HG03103 (cell line): ENCODE data around the gene RNF213.
"Not testable (repeated sequence)": the region's sequence is repeated elsewhere in the genome, so short reads cannot be mapped to it uniquely, and the experiment has no call there.

Experiments
- ATAC-seq: cut with Tn5 transposase; IDR thresholded peaks from one replicate; pipeline ENCODE4 v1.9.1; 2021; ENCODE audit warnings: low read depth; ENCODE audit not compliant: unreplicated experiment

The RNF213 gene

GRCh38 chr17:80384078-80384960 is 123.7 kb downstream of the RNF213 start:
- ATAC-seq: no peak

GRCh38 chr17:80385046-80385445 is 124.4 kb downstream of the RNF213 start:
- ATAC-seq: no peak

DNA sequence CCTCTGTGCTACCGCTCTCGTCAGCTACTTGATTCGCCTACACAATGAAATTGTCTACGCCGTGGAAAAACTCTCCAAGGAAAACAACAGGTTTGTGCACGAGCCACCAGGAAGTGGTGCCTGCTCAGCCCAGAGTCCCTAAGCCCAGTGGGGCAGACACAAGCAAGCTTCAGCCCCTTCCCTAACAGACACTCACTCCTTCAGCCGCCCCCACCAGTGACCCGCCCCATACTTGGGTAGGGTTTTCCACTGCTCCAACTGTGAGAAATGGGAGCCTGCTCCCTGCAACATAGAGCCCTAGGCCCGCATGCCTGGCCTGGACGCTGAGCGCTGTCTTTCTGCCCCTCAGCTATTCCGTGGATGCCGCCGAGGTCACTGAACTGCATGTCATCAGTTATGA is 125.7 kb downstream of the RNF213 start:
- ATAC-seq: no peak

- no peak for ATAC-seq
Measured at GRCh38 chr17:80387071-80387470, 126.4 kb downstream of the RNF213 start.

GRCh38 chr17:80388175-80388574 is 127.5 kb downstream of the RNF213 start:
- ATAC-seq: no peak

DNA sequence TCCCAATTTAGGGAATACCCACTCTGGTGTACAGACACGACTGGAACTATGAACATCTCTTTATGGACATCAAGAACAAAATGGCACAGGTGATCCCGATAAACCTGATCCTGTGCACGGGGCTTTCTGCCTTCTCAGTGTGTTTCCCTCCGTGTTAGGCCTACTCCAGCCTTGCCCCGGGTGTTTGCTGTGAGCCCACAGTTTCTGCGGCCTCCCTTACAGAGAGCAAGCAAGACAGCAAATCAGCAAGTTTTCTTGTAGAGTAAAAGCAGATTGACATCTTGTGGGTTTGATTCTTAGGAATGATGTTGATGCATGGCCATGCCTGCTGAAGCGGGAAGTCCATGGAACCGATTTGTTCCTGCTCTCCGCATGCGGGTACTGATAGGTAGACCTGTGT is 127.9 kb downstream of the RNF213 start:
- no peak for ATAC-seq

- no peak for ATAC-seq
Measured at GRCh38 chr17:80389011-80389995, 128.7 kb downstream of the RNF213 start.

DNA sequence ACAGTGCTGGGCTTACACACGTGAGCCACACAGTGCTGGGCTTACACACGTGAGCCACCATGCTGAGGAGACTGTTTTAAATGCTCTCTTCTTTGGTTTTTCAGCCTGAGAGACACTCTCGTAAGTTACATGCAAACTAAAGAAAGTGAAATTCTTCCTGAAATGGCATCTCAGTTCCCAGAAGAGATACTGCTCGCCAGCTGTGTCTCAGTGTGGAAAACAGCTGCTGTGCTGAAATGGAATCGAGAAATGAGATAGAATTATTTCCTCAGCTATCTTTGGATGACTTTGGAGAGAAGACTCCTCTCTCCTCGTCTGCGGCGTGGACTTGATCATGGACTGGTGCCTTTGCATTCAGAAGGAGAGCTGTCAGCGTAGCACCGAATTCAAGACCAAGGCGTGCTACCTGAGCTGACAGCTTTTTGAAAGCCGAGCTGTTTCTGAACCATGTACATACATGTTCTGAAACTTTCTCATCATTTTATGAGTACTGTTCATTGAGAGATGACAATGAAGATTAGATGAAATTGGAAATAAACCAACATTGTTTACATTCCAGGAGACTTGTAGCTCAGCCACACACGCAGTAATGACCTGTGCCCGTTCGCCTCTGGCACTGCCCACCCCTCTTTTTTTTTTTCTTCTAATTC is 132.7 kb downstream of the RNF213 start:
- no peak for ATAC-seq

DNA sequence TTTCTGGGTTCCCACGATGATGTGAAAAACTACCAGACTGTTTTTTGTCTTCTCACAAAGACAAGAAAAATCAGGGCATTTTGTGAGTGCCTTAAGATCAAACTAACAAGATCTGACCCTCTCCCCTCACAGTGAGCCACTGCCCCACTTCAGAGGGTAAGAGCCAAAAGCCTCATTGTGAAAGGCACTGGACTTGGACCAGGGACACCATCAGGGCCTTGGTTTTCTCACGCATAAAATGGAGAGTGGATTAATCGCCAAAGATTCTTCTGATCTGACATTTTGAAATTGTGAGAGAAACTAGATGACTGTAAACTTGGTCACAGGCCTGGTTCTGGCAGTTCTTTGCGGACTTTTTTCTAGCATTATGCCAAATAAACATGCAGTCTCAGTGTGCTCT is 133.3 kb downstream of the RNF213 start:
- no peak for ATAC-seq

GRCh38 chr17:80394629-80395216 is 134.1 kb downstream of the RNF213 start:
- ATAC-seq: no peak

GRCh38 chr17:80395402-80396151 is 134.9 kb downstream of the RNF213 start:
- no peak for ATAC-seq

DNA sequence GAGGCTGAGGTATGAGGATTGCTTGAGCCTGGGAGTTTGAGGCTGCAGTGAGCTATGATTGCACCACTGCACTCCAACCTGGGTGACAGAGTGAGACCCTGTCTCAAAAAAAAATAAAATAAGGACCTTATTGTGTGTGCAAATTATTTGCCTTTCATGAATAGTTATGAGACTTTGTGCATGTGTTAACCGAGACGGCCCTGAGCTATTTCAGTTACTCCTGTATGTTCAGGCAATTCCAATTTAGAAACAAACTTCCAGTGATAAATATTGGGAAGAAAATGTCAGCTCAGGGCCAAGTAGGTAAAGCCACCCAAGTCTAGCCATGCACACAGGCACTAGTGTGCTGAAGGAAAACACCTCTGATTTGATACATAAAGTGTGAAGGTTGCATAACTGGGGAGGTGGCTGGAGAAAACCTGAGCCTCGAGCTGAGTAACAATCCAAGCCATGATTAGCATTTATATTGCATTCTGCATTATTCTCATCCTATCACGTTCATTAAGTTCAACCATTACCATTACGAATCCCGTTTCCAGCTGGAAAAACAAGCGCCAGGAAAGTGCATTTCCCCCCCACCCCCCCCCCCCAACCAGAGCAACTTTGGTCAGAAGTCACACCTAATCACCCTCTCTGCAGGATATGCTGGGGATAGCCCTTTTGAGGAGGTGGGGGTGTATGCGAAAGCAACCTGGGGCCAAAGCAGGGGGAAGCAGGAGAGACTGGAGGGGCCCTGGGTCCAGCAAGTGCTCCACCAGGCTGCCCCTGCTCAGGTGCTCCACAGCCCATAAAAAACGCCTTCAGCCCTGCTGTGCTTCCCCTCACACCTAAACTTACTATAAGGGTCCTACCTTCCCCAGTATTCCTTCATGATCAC is 135.7 kb downstream of the RNF213 start:
- ATAC-seq: no peak

DNA sequence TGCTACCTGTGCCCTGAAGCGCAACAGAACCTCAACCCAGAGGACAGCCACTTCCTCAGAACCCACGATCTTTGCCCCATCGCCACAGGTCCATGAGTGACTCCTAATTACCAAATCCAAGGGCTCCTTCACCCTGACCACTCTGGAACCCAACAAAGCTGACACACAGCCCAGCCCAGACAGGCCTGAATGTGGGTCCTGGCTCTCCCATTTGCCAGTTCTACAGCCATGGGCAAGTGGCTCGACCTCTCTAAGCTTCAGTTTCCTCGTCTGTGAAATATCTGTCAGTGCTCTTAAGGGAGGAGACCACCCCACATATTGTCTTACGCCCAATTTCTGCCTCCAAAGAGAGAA is 136.4 kb downstream of the RNF213 start:
- ATAC-seq: no peak

DNA sequence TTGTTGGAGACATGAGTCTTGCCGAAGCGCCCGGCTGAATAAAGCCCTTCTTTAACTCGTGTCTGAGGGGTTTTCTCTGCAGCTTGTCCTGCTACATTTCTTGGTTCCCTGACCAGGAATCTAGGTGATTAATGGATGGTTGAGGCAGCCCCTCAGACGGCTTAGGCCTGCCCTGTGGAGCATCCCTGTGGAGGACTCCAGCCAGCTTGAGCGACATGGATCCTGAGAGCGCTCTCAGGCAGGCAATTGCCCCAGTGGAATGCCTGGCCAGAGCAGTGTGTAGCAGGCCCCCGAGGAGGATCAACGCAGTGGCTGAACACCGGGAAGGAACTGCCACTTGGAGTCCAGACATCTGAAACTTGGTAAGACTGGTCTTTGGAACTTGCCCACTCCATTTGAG is 137.0 kb downstream of the RNF213 start:
- ATAC-seq: no peak

- not testable (repeated sequence) for ATAC-seq
Measured at GRCh38 chr17:80401086-80401485, 140.4 kb downstream of the RNF213 start.

DNA sequence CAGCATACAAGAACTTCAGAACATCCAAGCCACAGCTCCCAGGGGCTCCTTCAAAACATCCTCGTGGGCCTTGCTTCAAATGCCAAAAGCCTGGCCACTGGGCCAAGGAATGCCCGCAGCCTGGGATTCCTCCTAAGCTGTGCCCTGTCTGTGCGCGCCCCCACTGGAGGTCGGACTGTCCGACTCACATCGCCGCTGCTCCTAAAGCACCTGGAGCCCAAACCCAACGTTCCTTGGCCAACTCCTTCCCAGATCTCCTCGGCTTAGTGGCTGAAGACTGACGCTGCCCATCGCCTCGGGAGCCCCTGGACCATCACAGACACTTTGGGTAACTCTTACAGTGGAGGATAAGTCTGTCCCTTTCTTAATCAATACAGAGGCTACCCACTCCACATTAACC is 141.4 kb downstream of the RNF213 start:
- ATAC-seq: not testable (repeated sequence)

- ATAC-seq: no peak
Measured at GRCh38 chr17:80402959-80403358, 142.3 kb downstream of the RNF213 start.

- no peak for ATAC-seq
Measured at GRCh38 chr17:80406146-80406545, 145.5 kb downstream of the RNF213 start.

GRCh38 chr17:80407917-80408316 is 147.3 kb downstream of the RNF213 start:
- not testable (repeated sequence) for ATAC-seq
